ENCODE measurements around the gene ZBTB8A. TPM values are rescaled to one million over a fixed set of nuclear protein-coding genes. Genes with fewer than 3 reads are reported as not detected.

Gene ZBTB8A
- total and polyA plus RNA-seq, 10 of the 15 experiments (the other 5 are each of a cell fraction or from before 2014, with no cell fraction given): 0.48 to 4.7 (median 2.4) TPM

GRCh38 chr1:32536117-32536516 lies 3.1 kb upstream of the ZBTB8A start:
- FAIRE-seq: no peak
- no peak for ATAC-seq
- Histone ChIP-seq H4K20me1 (ENCODE audit: control insufficient read depth, insufficient read depth) (no peaks in the 10 kb centered on the region), H3K9me3 (replicated peaks; ENCODE audit: control insufficient read depth, insufficient read depth, low read length) (no peaks in the 10 kb centered on the region), H2AFZ (ENCODE audit: control insufficient read depth, low read depth, low read length) (no peak overlapping the region), H3K4me2 (ENCODE audit: control insufficient read depth, insufficient read depth) (no peak overlapping the region), H3K79me2 (ENCODE audit: control insufficient read depth, insufficient read depth, low read length) (no peaks in the 10 kb centered on the region; the same call in 1 of the 2 replicates), H3K36me3 (ENCODE audit: control insufficient read depth in 2 of 2, insufficient read depth in 2 of 2, low read length in 1 of 2) (no peaks in the 10 kb centered on the region), H3K27ac (ENCODE audit: control insufficient read depth, insufficient read depth) (no peak overlapping the region), H3K4me1 (ENCODE audit: control insufficient read depth, insufficient read depth, low read length) (no peaks in the 10 kb centered on the region), H3K27me3 (replicated peaks in 1 of 2; ENCODE audit: control insufficient read depth in 2 of 2, insufficient read depth in 2 of 2, low read length in 1 of 2) (peaks cover 0 to 1% of the 10 kb centered on the region in 2 experiments; a peak in 2 of 4 replicates), H3K4me3 (no peak overlapping the region), H3K9ac (ENCODE audit: control insufficient read depth, insufficient read depth, low read length) (no peak overlapping the region)
- intact Hi-C loops (cut with micrococcal nuclease; ENCODE audit: unreplicated experiment) (no loop called here), in situ Hi-C loops (cut with MboI) (no loop called here)
- RAD21 ChIA-PET (ENCODE audit: unreplicated experiment): interaction anchor here (1.5 kb wide), 1 partner anchor 16 kb away, joined by 5 read pairs; no protein-coding TSS in a partner anchor
- no TSS peak for BruUV-seq (replicated peaks)
- no peak for DNase-seq (ENCODE audit: low read depth, low spot score)
- POLR2A ChIA-PET: no interaction called here
- SMC1A ChIA-PET (ENCODE audit: uncharacterized antibody, unreplicated experiment): interaction anchor here (0.6 kb wide), 1 partner anchor 15 kb away, joined by 3 read pairs; no protein-coding TSS in a partner anchor
- TF ChIP-seq MTA3 (IDR thresholded peaks at IDR 0.05; ENCODE audit: borderline replicate concordance, low read length) (no peak), SMAD5 (IDR thresholded peaks at IDR 0.05; ENCODE audit: low read depth) (no peak), REST (IDR thresholded peaks at IDR 0.05; ENCODE audit: low read depth, low read length) (no peak), SPI1 (IDR thresholded peaks at IDR 0.05; ENCODE audit: borderline replicate concordance, insufficient read depth, low read depth, low read length) (no peak), SRF (IDR thresholded peaks at IDR 0.05; ENCODE audit: low read depth in 2 of 2, low read length in 2 of 2) (no peak), ATF3 (IDR thresholded peaks at IDR 0.05; ENCODE audit: borderline replicate concordance, extremely low read depth, low read depth, low read length) (no peak)
- 0% methylated on average over 2 of the region's 4 CpGs for WGBS (ENCODE audit: insufficient coverage, insufficient replicate concordance, low lambda C conversion rate, missing lambda C conversion rate)
- CTCF ChIA-PET: interaction anchor here (0.7 to 1.6 kb wide), 6 partner anchors 14 to 253 kb away, joined by 3 to 6 read pairs (median 4); no protein-coding TSS in a partner anchor
